Stimulated activated CD8-positive, alpha-beta memory T cell treated with anti-CD3 and anti-CD28 coated beads, Interleukin-4, amount 100 ng/mL, for 4 hours (primary cell): ENCODE measurements around the gene BAHCC1.
A peak's percentile ranks its signal among the peaks of the same experiment; 100 is the strongest.
"Not testable (repeated sequence)": the region's sequence is repeated elsewhere in the genome, so short reads cannot be mapped to it uniquely, and the experiment has no call there.

Source experiments
- DNase-seq, 2 donors: peaks; one replicate each; pipeline ENCODE4 v3.0.0-alpha.2; 2020; ENCODE audit warnings: low read depth in 2 of 2, low spot score in 1 of 2

The BAHCC1 gene

DNA sequence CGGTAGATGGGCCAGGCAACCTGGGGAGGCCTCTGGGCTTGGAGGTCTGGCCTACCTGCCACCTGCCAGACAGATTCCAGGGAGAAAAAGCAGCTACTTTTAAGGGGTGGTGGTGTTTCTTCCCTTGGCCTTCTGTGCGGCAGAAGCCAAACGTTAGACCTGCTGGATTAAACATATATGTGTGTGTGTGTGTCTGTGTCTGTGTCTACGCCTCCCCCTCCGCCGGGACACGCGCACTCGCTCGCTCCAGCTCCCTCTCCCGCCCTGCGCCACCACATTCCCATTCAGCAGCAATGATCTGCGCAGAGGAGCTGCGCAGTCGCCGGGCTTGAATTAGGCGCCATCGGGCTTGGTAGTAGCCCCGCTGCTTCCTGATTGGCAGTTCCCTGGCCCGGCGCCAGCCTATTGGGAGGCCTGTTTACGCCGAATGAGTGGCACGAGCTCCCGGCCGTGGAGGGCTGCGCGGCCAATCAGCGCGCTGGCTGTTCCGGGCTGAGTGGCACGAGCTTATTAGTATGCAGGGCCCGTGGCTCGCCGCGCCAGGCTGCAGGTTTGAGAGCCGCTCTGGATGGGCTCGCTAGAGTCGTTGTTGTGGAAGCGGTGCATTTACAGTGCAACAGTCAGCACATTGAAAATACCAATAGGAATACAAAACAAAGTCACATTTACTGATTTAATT, at the start of gene BAHCC1:
Gene BAHCC1 (plus strand): TSS at position 537 of the 679 bp plus-strand sequence. CDS start 4,283 bp downstream, outside the sequence.
- peak; percentile 64 to 65 for DNase-seq

DNA sequence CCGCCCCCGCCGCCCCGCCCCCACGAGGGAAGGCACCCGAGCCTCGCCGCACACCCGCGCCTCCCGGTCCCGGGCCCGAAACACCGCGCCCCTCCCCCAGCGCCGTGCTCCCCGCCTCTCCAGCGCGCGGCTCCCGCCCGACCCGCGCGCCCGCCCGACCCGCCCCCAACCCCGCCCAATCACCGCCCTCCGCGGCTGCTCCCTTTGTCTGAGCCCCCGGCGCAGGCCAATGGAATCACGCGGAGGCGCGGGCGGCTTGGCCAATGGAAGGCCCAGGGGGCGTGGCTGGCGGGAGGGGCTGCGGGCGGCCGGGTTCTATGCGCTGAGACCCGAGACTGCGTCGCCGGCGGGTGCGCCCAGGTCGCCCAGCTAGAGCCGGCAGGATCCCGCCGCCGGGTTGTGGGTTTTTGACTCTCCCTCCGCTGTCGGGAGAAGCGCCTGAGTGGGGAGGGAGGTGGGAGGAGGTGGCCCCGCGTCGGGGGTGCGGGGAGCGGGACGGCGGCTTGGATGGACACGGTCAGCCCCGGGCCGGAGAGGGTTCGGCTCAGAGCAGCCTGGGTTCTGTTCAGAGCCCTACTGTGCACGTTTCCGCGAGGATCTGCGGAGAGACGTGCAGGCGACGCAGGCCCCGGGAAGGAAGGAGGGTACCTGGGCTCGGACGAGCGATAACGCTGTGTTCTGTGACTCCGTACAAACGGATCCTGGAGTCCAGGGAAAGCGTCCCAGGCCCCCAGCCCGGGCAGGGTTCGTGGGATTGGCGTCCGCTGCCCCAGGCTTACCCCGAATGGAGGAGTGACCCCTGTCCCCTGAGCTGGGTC, 49.0 kb upstream of the BAHCC1 start:
- DNase-seq: peak; percentile 79 to 90

GRCh38 chr17:81346908-81347349, 48.3 kb upstream of the BAHCC1 start:
- no peak for DNase-seq

GRCh38 chr17:81347437-81347836, 47.8 kb upstream of the BAHCC1 start:
- no peak for DNase-seq

- DNase-seq: no peak
Observed at GRCh38 chr17:81348097-81349055, 46.9 kb upstream of the BAHCC1 start.

GRCh38 chr17:81349397-81350319, 45.6 kb upstream of the BAHCC1 start:
- no peak for DNase-seq

- DNase-seq: no peak
Observed at GRCh38 chr17:81350320-81350890, 44.9 kb upstream of the BAHCC1 start.

DNA sequence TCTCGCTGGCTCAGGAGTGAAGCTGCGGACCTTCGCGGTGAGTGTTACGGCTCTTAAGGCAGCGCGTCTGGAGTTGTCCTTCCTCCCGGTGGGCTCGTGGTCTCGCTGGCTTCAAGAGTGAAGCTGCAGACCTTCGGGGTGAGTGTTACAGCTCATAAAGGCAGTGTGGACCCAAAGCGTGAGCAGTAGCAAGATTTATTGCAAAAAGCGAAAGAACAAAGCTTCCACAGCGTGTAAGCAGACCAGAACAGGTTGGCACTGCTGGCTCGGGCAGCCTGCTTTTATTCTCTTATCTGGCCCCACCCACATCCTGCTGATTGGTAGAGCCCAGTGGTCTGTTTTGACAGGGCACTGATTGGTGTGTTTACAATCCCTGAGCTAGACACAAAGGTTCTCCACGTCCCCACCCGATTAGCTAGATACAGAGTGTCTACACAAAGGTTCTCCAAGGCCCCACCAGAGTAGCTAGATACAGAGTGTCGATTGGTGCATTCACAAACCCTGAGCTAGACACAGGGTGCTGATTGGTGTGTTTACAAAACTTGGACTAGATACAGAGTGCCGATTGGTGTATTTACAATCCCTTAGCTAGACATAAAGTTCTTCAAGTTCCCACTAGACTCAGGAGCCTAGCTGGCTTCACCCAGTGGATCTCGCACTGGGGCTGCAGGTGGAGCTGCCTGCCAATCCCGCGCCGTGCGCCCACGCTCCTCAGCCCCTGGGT, 43.8 kb upstream of the BAHCC1 start:
- DNase-seq: not testable (repeated sequence)

DNA sequence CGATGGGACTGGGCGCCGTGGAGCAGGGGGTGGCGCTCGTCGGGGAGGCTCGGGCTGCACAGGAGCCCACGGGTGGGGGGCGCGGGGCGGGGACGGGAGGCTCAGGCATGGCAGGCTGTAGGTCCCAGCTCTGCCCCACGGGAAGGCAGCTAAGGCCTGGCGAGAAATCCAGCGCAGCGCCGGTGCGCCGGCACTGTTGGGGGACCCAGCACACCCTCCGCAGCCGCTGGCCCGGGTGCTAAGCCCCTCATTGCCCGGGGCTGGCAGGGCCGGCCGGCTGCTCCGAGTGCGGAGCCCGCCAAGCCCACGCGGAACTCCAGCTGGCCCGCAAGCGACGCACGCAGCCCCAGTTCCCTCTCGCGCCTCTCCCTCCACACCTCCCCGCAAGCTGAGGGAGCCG, 43.2 kb upstream of the BAHCC1 start:
- not testable (repeated sequence) for DNase-seq

DNA sequence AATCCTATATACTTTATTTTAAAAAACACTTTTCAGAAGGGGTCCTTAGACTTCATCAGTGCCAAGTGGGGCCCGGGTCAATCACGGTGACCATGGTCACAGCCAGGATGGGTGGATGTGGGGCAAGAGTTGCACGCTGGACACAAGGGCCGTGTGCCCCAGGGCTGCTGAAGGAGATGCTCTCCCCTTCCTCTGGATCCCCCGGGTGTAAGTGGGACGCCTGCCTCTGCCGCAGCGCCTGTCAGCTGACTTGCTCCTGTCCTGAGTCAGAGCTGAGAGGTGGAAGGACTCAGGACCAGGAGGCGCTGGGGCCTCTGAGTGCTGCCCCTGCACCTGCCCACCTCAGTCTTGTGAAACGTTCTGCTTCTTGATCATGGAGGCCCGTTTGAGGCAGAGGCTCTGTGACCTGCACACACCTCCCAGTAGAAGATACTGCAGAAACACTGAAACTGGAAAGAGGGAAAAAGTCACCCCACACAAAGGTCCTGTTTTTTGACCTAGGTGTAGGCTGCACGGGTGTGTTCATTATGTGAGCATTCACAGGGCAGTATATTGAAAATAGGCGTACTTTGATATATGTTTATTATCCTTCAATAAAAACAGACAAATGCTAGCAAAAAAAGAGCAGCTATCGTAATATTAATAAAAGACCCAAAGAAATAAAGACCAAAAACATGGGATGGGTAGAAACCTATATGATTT, 40.9 kb upstream of the BAHCC1 start:
- no peak for DNase-seq

GRCh38 chr17:81354954-81355347, 40.3 kb upstream of the BAHCC1 start:
- DNase-seq: no peak

DNA sequence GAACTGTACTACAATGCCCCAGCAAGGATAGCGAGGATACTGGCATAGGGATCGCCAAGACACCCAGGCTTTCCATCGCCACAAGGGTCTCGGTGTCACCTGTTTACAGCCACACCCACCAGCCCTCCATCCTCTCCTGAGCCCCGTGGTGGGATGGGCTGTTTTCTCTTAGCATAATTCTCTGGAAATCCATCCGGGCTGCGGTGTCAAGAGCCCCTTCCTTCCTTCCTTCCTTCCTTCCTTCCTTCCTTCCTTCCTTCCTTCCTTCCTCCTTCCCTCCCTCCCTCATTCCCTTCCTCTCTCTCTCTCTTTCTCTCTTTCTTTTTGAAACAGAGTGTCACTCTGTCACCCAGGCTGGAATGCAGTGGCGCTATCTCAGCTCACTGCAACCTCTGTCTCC, 36.0 kb upstream of the BAHCC1 start:
- DNase-seq: no peak

GRCh38 chr17:81362001-81362400, 33.3 kb upstream of the BAHCC1 start:
- DNase-seq: not testable (repeated sequence)

DNA sequence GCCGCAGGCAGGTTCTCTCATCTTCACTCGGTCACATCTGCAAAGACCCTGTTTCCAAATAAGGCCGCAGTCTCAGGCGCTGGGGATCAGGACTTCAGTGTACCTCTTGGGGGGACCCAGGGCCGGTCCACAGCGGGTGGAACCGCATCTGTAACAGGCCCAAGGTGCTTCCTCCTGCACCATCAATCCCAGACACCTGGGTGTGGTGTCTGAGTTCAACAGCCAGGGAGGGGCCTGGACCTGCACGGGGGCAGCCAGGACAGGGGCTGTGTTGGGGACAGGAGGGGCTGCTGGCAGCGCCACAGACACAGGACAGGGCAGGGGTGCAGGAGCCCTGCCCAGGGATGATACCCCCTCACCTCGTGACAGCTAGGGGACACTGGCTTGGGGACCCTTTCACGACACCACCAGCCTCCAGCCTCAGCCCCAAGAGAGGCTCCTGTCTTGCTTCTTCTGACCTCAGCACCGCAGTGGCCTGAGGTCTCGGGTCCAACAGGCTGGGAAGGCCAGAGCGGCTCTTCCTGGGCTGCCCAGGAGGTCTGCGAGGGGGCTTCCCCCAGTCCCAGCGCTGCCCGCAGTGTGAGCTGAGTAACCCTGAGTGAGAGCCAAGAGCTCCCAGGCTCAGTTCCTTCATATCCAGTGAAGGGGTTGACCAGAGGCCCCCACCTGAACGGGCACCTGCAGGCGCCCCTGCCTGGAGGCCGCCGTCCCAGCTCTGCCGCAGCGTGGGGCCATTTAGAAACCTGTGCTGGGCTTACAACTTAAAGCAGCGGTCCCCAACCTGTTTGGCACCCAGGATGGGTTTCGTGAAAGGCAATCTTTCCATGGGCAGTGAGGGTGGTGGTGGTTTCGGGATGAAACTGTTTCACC, 30.7 kb upstream of the BAHCC1 start:
- DNase-seq: no peak

DNA sequence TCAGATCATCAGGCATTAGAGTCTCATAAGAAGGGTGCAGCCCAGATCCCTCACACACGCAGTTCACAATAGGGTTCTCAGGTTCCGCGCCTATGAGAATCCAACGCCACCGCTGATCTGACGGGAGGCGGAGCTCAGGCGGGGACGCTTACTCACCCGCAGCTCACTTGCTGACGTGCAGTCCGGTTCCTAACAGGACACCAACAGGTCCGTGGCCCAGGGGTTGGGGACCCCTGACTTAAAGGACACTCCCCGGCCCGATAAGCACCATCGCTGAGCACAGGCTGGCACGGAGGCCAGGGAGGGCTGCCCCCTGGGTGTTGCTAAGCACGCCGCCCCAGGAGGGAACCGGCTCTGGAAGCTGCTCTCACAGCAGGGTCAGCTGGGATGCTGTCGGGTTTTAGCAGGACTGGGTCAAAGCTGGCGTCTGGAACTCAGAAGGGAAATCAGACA, 30.1 kb upstream of the BAHCC1 start:
- no peak for DNase-seq

DNA sequence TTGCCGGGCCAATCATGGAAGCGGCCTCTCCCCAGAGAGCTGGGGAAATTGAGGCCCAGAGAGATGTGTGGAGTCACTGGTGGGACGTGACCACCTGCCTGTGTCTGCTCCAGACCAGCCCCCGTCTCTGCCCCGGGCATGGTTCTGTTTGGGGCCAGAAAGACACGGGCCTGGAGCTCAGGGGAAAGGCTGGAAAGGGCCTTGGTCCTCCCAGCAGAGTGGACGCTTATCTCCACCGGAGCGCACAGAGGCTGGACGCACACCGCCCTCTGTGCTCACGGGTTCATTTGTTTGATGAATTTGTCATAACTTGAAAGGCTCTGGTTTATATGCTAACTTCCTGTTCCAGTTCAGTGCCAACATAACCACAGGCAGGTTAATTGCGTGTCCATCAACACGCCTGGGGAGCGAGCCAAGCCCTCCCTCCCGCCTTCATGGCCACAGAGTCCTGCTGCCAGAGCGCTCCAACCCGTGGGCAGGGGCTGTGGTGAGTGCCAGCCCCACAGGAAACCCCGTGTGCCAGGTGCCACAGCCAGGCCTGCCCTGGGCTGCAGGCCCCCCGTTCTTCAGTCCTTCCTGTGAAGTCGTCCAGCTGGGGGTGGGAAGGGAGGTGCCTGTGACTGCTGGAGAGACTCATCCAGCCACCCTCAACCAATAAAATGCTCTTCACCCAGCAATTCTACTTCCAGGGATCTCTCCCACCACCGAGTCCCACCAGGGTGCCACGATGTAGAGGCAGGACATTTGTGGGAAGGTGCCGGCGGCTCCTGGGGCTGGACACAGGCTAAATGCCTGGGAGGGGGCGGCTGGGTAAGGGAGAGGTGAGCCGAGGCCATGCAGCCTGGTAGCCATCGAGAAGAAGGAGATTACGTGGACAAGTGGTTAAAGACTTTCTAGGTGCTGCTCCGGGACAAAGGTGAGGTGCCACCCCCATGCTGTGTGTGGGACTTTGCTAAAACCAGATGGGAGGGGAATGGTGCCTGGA, 29.4 kb upstream of the BAHCC1 start:
- DNase-seq: no peak
